Panc1 (cell line): ENCODE data around the gene F2R. TPM values are rescaled to one million over a fixed set of nuclear protein-coding genes. Genes with fewer than 3 reads are reported as not detected.

ENCODE experiments used
- ATAC-seq: fragments of 200-7000 bp; cut with Tn5 transposase; 2 replicates; pipeline ENCODE4 v1.9.1; 2020; ENCODE audit warnings: mild to moderate bottlenecking, moderate library complexity
- BruUV-seq: library from RNA; stranded (reverse); fragments of 400-500 nt; replicated peaks from 2 replicates; lab custom pipeline; 2021; lab: Mats Ljungman, UMichigan
- CTCF ChIA-PET: fragments of 300-600 bp; sonication (Branson Sonifier 250); formaldehyde crosslinking; loops from one replicate; lab custom pipeline; 2022; ENCODE audit warnings: antibody characterized with exemption; lab: Charles Lee
- POLR2A ChIA-PET: fragments of 300-600 bp; sonication (Branson Sonifier 250); formaldehyde crosslinking; loops from one replicate; lab custom pipeline; 2022; ENCODE audit warnings: antibody characterized with exemption; lab: Charles Lee
- DNase-seq: peaks from one replicate; pipeline ENCODE4 v3.0.0-alpha.2; 2010; ENCODE audit warnings: low read depth, low spot score
- H3K27ac ChIP-seq: 2 replicates; pipeline ENCODE4 v1.5.1; 2011; ENCODE audit warnings: mild to moderate bottlenecking, low read length, inconsistent platforms
- H3K27me3 ChIP-seq: fragments of 200-500 bp; sonication (Bioruptor generic); 2 replicates; pipeline ENCODE4 v1.6.0; 2014; ENCODE audit warnings: low read length, inconsistent platforms; ENCODE audit not compliant: control insufficient read depth, insufficient read depth
- H3K36me3 ChIP-seq: fragments of 200-500 bp; sonication (Bioruptor generic); 2 replicates; pipeline ENCODE4 v1.5.1; 2014; ENCODE audit warnings: inconsistent platforms, mild to moderate bottlenecking, low read length, moderate library complexity; ENCODE audit not compliant: control insufficient read depth, insufficient read depth
- H3K4me1 ChIP-seq: 2 replicates; pipeline ENCODE4 v1.5.1; 2011; ENCODE audit warnings: inconsistent platforms, mild to moderate bottlenecking, low read length, moderate library complexity; ENCODE audit not compliant: control insufficient read depth, insufficient read depth
- H3K4me3 ChIP-seq, 2 experiments: 2 replicates each; pipeline ENCODE4 v1.5.1; 2011 to 2012; ENCODE audit warnings: low read depth in 2 of 2, low read length in 2 of 2, mild to moderate bottlenecking in 2 of 2, inconsistent platforms in 1 of 2, moderate library complexity in 1 of 2
- H3K9me3 ChIP-seq: fragments of 200-500 bp; sonication (Bioruptor generic); 2 replicates; pipeline ENCODE4 v1.5.1; 2014; ENCODE audit warnings: low read depth, mild to moderate bottlenecking, inconsistent platforms, low read length, moderate library complexity; ENCODE audit not compliant: control insufficient read depth, insufficient read depth
- POLR2AphosphoS5 ChIP-seq: IDR thresholded peaks from 2 replicates; pipeline ENCODE4 v1.6.1; 2012; ENCODE audit warnings: mild to moderate bottlenecking, low read depth, low read length, moderate library complexity
- SIN3A ChIP-seq: IDR thresholded peaks from 2 replicates; pipeline ENCODE4 v1.6.1; 2012; ENCODE audit warnings: low read depth, mild to moderate bottlenecking, low read length, moderate library complexity, borderline replicate concordance; ENCODE audit not compliant: insufficient read depth
- TCF7L2 ChIP-seq: IDR thresholded peaks from 2 replicates; pipeline ENCODE4 v1.6.1; 2011; ENCODE audit warnings: mild to moderate bottlenecking, low read depth, low read length, inconsistent platforms
- in situ Hi-C: cut with HindIII; loops from 2 replicates; pipeline ENCODE4 v1.10.0; 2016; ENCODE audit warnings: low sequenced_read_pairs, low pct_unique_long_range_greater_than_20kb
- intact Hi-C: fragments of 100-400 bp; cut with micrococcal nuclease; formaldehyde crosslinking; loops from one replicate; pipeline ENCODE4 v1.10.0; 2022; ENCODE audit not compliant: unreplicated experiment
- total RNA-seq: library from RNA; stranded (reverse); gene quantifications from one replicate; pipeline ENCODE4 v1.2.1, GENCODE V29; 2021; ENCODE audit not compliant: unreplicated experiment
- TF ChIP-seq, protein P1 (sequence below): fragments of 450-650 bp; IDR thresholded peaks from 2 replicates; pipeline ENCODE4 v1.5.1; 2017; ENCODE audit warnings: mild to moderate bottlenecking
- TF ChIP-seq, protein P2 (sequence below), 2 experiments: IDR thresholded peaks; 2 replicates each; pipeline ENCODE4 v1.6.1; 2011 to 2012; ENCODE audit warnings: low read depth in 2 of 2, control low read depth in 1 of 2, low read length in 1 of 2, mild to moderate bottlenecking in 1 of 2, moderate library complexity in 1 of 2; ENCODE audit not compliant: insufficient read depth in 1 of 2

Gene F2R
- total RNA-seq, 1 experiment from 2014 or later, result 26.0 TPM

DNA sequence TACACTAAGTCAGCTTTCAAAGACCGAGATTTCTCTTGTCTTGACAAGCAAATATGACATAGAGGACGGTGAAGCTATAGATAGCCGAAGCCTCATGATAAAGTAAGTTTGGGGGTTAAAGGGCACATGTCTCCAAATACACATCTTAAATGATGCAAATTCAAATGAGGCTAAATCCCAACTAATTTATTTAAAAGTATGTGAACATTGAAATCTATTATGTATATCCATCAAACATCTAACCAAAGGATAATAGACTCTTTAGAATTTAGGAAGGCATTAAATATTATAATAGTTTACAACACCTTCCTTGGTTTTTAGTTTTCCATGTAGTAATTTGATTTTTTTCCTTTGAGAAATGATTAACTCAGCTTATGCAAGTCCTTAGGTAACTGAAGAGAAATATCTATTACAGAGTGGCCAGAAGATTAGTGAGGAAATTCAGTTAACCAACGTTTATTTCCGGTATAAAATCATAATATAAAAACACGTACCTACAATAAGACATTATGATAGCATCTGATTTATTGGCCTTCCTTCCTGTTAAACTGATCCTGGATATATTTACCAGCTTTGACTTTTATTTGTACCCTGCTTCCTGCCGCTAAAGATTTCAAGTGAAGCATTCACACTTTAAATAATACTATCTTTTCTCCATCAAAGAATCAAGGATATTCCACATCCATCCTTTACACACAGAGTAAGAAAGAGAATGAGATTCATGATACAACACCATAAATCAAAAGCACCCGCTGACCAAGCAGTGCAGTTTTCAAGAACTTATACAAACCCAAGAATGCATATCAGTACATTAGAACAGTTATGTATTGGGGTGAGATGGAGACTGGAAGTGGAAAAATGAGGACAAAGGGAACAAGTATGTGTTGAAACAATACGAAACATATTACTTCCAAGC lies 31.9 kb upstream of the F2R start:
- TF ChIP-seq, protein P1, sequence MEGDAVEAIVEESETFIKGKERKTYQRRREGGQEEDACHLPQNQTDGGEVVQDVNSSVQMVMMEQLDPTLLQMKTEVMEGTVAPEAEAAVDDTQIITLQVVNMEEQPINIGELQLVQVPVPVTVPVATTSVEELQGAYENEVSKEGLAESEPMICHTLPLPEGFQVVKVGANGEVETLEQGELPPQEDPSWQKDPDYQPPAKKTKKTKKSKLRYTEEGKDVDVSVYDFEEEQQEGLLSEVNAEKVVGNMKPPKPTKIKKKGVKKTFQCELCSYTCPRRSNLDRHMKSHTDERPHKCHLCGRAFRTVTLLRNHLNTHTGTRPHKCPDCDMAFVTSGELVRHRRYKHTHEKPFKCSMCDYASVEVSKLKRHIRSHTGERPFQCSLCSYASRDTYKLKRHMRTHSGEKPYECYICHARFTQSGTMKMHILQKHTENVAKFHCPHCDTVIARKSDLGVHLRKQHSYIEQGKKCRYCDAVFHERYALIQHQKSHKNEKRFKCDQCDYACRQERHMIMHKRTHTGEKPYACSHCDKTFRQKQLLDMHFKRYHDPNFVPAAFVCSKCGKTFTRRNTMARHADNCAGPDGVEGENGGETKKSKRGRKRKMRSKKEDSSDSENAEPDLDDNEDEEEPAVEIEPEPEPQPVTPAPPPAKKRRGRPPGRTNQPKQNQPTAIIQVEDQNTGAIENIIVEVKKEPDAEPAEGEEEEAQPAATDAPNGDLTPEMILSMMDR, result no peak
- no peak for TF ChIP-seq POLR2AphosphoS5
- no peak for TF ChIP-seq TCF7L2
- TF ChIP-seq SIN3A, result no peak
- TF ChIP-seq, protein P2, sequence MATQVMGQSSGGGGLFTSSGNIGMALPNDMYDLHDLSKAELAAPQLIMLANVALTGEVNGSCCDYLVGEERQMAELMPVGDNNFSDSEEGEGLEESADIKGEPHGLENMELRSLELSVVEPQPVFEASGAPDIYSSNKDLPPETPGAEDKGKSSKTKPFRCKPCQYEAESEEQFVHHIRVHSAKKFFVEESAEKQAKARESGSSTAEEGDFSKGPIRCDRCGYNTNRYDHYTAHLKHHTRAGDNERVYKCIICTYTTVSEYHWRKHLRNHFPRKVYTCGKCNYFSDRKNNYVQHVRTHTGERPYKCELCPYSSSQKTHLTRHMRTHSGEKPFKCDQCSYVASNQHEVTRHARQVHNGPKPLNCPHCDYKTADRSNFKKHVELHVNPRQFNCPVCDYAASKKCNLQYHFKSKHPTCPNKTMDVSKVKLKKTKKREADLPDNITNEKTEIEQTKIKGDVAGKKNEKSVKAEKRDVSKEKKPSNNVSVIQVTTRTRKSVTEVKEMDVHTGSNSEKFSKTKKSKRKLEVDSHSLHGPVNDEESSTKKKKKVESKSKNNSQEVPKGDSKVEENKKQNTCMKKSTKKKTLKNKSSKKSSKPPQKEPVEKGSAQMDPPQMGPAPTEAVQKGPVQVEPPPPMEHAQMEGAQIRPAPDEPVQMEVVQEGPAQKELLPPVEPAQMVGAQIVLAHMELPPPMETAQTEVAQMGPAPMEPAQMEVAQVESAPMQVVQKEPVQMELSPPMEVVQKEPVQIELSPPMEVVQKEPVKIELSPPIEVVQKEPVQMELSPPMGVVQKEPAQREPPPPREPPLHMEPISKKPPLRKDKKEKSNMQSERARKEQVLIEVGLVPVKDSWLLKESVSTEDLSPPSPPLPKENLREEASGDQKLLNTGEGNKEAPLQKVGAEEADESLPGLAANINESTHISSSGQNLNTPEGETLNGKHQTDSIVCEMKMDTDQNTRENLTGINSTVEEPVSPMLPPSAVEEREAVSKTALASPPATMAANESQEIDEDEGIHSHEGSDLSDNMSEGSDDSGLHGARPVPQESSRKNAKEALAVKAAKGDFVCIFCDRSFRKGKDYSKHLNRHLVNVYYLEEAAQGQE (IDR thresholded peaks at IDR 0.05; ENCODE audit: insufficient read depth in 1 of 2, low read depth in 2 of 2, low read length in 1 of 2), result no peak
- no peaks in the 10 kb centered on the region for H3K4me1 ChIP-seq
- no TSS peak for BruUV-seq
- in situ Hi-C loops, result no loop called here
- ChIA-PET CTCF (interaction anchor here (0.6 kb wide), 1 partner anchor 169 kb away, joined by 3 read pairs; no protein-coding TSS in a partner anchor), POLR2A (interaction anchor here (0.6 kb wide), 1 partner anchor 134 kb away, joined by 10 read pairs; no protein-coding TSS in a partner anchor)
- no peak for ATAC-seq
- H3K27me3 ChIP-seq, result no peaks in the 10 kb centered on the region
- no peaks in the 10 kb centered on the region for H3K36me3 ChIP-seq
- no peaks in the 10 kb centered on the region for H3K9me3 ChIP-seq
- no peak for DNase-seq
- no peak overlapping the region for H3K4me3 ChIP-seq
- intact Hi-C loops, result no loop called here
- no peak overlapping the region for H3K27ac ChIP-seq

DNA sequence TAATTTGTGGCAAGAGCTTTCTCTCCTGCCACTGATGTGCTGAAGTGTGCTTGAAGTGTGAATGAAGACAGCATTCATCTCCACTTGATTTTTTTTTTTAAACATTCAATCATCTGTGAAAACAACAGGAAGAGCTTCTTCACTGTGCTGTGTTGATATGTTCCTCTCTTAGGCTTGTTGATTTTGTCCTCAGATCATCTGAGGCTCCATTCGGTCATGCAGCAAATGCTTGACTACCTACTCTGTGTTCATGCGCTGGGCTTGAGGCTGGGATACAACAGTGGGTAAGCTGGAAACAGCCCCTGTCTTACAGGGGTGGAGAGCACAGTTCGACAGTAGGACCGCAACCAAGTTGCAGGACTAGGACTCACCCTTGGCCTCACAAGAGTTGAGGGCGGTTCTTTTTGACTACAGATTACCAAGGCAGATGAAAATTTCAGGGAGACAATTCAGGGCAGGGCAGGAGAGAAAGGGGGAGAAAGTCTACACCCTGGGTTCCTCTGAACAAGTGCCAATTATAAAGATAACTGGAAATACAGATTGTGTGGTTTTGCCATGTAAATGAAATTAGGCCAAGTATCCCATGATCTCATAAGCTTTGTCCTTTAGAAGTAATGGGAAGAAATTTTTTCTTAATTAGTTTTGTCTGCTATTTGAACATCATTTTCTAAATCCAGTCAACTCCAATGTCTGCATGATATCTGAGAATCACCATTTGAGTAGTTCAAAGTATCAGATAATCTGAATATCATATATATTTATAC lies 31.0 kb upstream of the F2R start:
- Histone ChIP-seq H3K27ac (no peak overlapping the region), H3K27me3 (no peaks in the 10 kb centered on the region), H3K9me3 (no peaks in the 10 kb centered on the region), H3K4me1 (no peaks in the 10 kb centered on the region), H3K36me3 (no peaks in the 10 kb centered on the region), H3K4me3 (no peak overlapping the region)
- TF ChIP-seq, protein P1, result no peak
- TF ChIP-seq SIN3A (no peak), TCF7L2 (no peak), POLR2AphosphoS5 (no peak)
- TF ChIP-seq, protein P2 (IDR thresholded peaks at IDR 0.05; ENCODE audit: insufficient read depth in 1 of 2, low read depth in 2 of 2, low read length in 1 of 2), result no peak
- ATAC-seq (no peak), DNase-seq (no peak)
- in situ Hi-C loops (no loop called here), intact Hi-C loops (no loop called here)
- POLR2A ChIA-PET, result no interaction called here
- CTCF ChIA-PET, result no interaction called here
- no TSS peak for BruUV-seq
